Measurements from ENCODE around the gene FGF11.
A peak's percentile ranks its signal among the peaks of the same experiment; 100 is the strongest.

Gene FGF11

GRCh38 chr17:7439462-7440112 is at the start of gene FGF11:
TSS of gene FGF11 (plus strand) at chr17:7439512. CDS start at chr17:7439621, 109 bp downstream.
- Histone ChIP-seq H3K27me3 (ENCODE audit: low read depth, low read length) (peaks cover 43% of the 10 kb centered on the region), H3K4me3 (ENCODE audit: low read depth in 1 of 2, low read length in 2 of 2) (peak within 1 kb of the TSS; percentile 30 to 61), H3K36me3 (ENCODE audit: control insufficient read depth in 1 of 2, insufficient read depth in 2 of 2, low read length in 2 of 2) (no peaks in the 10 kb centered on the region), H3K4me1 (ENCODE audit: control insufficient read depth in 1 of 2, insufficient read depth in 2 of 2, low read length in 2 of 2) (peaks cover 8 to 51% of the 10 kb centered on the region in 2 donors), H3K9me3 (ENCODE audit: control insufficient read depth in 1 of 2, low read length in 2 of 2) (no peaks in the 10 kb centered on the region), H3K27ac (ENCODE audit: low read length) (no peak within 1 kb of the TSS)

DNA sequence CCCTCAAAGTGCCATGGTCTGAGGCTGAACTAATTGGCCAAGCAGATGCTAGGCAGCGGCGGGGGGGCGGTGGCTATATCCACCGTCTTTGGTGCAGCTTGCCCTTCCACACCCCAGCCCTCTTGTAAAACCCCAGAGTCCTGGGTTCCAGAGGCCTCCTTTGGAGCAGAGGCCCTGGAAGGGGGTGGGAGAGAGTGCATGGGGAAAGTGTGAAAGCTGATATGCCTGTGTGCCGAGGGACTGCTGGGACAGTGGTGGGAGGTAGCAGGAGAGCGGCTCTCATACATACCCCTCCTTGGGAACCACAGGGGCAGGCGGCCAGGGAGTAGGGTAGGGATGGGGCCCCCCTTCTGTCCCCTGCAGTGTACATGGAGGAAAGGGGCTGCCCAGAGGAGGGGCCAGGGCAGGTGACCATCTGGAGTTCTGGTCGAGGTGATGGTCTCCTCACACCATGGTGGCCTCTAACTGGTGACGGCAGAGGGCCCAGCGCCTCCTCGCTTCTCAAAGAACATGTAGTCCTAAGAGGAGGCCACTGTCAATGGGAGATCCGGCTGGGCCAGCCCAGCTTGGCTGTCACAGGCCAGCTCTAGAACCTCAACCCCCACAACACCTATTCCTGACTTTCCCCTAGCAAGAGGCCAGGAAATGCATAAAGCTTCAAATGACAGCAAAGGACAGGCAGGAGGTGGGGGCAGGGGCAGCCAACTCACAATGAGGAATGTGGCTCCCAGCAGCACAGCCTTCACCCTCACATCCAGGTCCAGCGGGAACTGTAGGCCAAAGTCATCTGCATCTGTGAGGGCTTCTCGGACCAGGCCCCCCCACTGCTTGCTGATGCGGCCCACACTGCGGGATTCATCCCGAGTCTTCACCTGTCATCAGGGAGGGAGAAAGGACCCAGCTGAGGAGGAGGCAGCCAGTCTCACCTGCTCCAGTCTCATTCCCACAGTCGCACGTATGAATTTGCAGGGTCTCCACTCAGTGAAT is 49.1 kb upstream of the FGF11 start:
- Histone ChIP-seq H3K27me3 (ENCODE audit: low read depth, low read length) (no peaks in the 10 kb centered on the region), H3K4me1 (ENCODE audit: control insufficient read depth in 1 of 2, insufficient read depth in 2 of 2, low read length in 2 of 2) (peaks cover 0 to 10% of the 10 kb centered on the region in 2 donors), H3K36me3 (ENCODE audit: control insufficient read depth in 1 of 2, insufficient read depth in 2 of 2, low read length in 2 of 2) (peaks cover 0 to 22% of the 10 kb centered on the region in 2 donors), H3K4me3 (ENCODE audit: low read depth in 1 of 2, low read length in 2 of 2) (no peak overlapping the region), H3K9me3 (ENCODE audit: control insufficient read depth in 1 of 2, low read length in 2 of 2) (no peaks in the 10 kb centered on the region), H3K27ac (ENCODE audit: low read length) (no peak overlapping the region)

GRCh38 chr17:7391307-7391706 is 48.0 kb upstream of the FGF11 start:
- Histone ChIP-seq H3K27ac (ENCODE audit: low read length) (no peak overlapping the region), H3K36me3 (ENCODE audit: control insufficient read depth in 1 of 2, insufficient read depth in 2 of 2, low read length in 2 of 2) (peaks cover 0 to 22% of the 10 kb centered on the region in 2 donors), H3K4me1 (ENCODE audit: control insufficient read depth in 1 of 2, insufficient read depth in 2 of 2, low read length in 2 of 2) (peaks cover 0 to 11% of the 10 kb centered on the region in 2 donors), H3K4me3 (ENCODE audit: low read depth in 1 of 2, low read length in 2 of 2) (no peak overlapping the region), H3K9me3 (ENCODE audit: control insufficient read depth in 1 of 2, low read length in 2 of 2) (no peaks in the 10 kb centered on the region), H3K27me3 (ENCODE audit: low read depth, low read length) (no peaks in the 10 kb centered on the region)

GRCh38 chr17:7392696-7393612 is 46.4 kb upstream of the FGF11 start:
- Histone ChIP-seq H3K9me3 (ENCODE audit: control insufficient read depth in 1 of 2, low read length in 2 of 2) (no peaks in the 10 kb centered on the region), H3K27ac (ENCODE audit: low read length) (no peak overlapping the region), H3K4me1 (ENCODE audit: control insufficient read depth in 1 of 2, insufficient read depth in 2 of 2, low read length in 2 of 2) (peaks cover 0 to 11% of the 10 kb centered on the region in 2 donors), H3K36me3 (ENCODE audit: control insufficient read depth in 1 of 2, insufficient read depth in 2 of 2, low read length in 2 of 2) (peaks cover 0 to 22% of the 10 kb centered on the region in 2 donors), H3K4me3 (ENCODE audit: low read depth in 1 of 2, low read length in 2 of 2) (peak overlapping the region; percentile 85 to 87), H3K27me3 (ENCODE audit: low read depth, low read length) (no peaks in the 10 kb centered on the region)

- Histone ChIP-seq H3K36me3 (ENCODE audit: control insufficient read depth in 1 of 2, insufficient read depth in 2 of 2, low read length in 2 of 2) (peaks cover 0 to 19% of the 10 kb centered on the region in 2 donors), H3K4me1 (ENCODE audit: control insufficient read depth in 1 of 2, insufficient read depth in 2 of 2, low read length in 2 of 2) (peaks cover 0 to 11% of the 10 kb centered on the region in 2 donors), H3K27me3 (ENCODE audit: low read depth, low read length) (no peaks in the 10 kb centered on the region), H3K27ac (ENCODE audit: low read length) (peak overlapping the region; percentile 56), H3K4me3 (ENCODE audit: low read depth in 1 of 2, low read length in 2 of 2) (peak overlapping the region; percentile 85 to 87), H3K9me3 (ENCODE audit: control insufficient read depth in 1 of 2, low read length in 2 of 2) (no peaks in the 10 kb centered on the region)
Observed at GRCh38 chr17:7393613-7394451, 45.5 kb upstream of the FGF11 start.

GRCh38 chr17:7394452-7395191 is 44.7 kb upstream of the FGF11 start, which contains the start of gene PLSCR3:
TSS of gene PLSCR3 (minus strand) at chr17:7394525. CDS start at chr17:7394110, 415 bp downstream.
- Histone ChIP-seq H3K9me3 (ENCODE audit: control insufficient read depth in 1 of 2, low read length in 2 of 2) (no peaks in the 10 kb centered on the region), H3K4me1 (ENCODE audit: control insufficient read depth in 1 of 2, insufficient read depth in 2 of 2, low read length in 2 of 2) (peaks cover 0 to 11% of the 10 kb centered on the region in 2 donors), H3K4me3 (ENCODE audit: low read depth in 1 of 2, low read length in 2 of 2) (peak within 1 kb of the TSS; percentile 85 to 87), H3K27ac (ENCODE audit: low read length) (peak within 1 kb of the TSS; percentile 83), H3K36me3 (ENCODE audit: control insufficient read depth in 1 of 2, insufficient read depth in 2 of 2, low read length in 2 of 2) (peaks cover 0 to 11% of the 10 kb centered on the region in 2 donors), H3K27me3 (ENCODE audit: low read depth, low read length) (no peaks in the 10 kb centered on the region)

DNA sequence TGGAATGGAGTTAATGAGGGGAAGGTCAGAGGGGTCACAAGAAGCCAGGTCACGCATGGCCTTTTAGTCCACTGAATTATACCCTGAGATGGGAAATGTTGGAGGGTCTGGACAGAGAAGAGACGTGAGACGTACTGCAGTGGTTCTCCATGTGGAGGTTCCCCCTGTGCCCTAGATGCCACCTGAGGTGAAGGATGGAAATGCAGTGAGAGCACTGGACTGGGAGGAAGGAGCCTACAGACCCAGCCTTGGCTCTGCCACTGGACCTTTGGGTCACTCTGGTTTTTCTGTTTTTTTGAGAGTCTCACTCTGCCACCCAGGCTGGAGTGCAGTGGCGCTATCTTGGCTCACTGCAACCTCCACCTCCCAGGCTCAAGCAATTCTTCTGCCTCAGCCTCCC is 43.2 kb upstream of the FGF11 start:
- no peaks in the 10 kb centered on the region for H3K36me3 ChIP-seq (ENCODE audit: control insufficient read depth in 1 of 2, insufficient read depth in 2 of 2, low read length in 2 of 2)
- no peaks in the 10 kb centered on the region for H3K27me3 ChIP-seq (ENCODE audit: low read depth, low read length)
- peaks cover 0 to 11% of the 10 kb centered on the region in 2 donors for H3K4me1 ChIP-seq (ENCODE audit: control insufficient read depth in 1 of 2, insufficient read depth in 2 of 2, low read length in 2 of 2)
- H3K9me3 ChIP-seq (ENCODE audit: control insufficient read depth in 1 of 2, low read length in 2 of 2): no peaks in the 10 kb centered on the region
- H3K4me3 ChIP-seq (ENCODE audit: low read depth in 1 of 2, low read length in 2 of 2): no peak overlapping the region
- no peak overlapping the region for H3K27ac ChIP-seq (ENCODE audit: low read length)

GRCh38 chr17:7398612-7399011 is 40.7 kb upstream of the FGF11 start:
- no peaks in the 10 kb centered on the region for H3K9me3 ChIP-seq (ENCODE audit: control insufficient read depth in 1 of 2, low read length in 2 of 2)
- no peaks in the 10 kb centered on the region for H3K27me3 ChIP-seq (ENCODE audit: low read depth, low read length)
- H3K27ac ChIP-seq (ENCODE audit: low read length): no peak overlapping the region
- H3K36me3 ChIP-seq (ENCODE audit: control insufficient read depth in 1 of 2, insufficient read depth in 2 of 2, low read length in 2 of 2): no peaks in the 10 kb centered on the region
- H3K4me3 ChIP-seq (ENCODE audit: low read depth in 1 of 2, low read length in 2 of 2): no peak overlapping the region
- H3K4me1 ChIP-seq (ENCODE audit: control insufficient read depth in 1 of 2, insufficient read depth in 2 of 2, low read length in 2 of 2): peaks cover 7 to 15% of the 10 kb centered on the region in 2 donors

DNA sequence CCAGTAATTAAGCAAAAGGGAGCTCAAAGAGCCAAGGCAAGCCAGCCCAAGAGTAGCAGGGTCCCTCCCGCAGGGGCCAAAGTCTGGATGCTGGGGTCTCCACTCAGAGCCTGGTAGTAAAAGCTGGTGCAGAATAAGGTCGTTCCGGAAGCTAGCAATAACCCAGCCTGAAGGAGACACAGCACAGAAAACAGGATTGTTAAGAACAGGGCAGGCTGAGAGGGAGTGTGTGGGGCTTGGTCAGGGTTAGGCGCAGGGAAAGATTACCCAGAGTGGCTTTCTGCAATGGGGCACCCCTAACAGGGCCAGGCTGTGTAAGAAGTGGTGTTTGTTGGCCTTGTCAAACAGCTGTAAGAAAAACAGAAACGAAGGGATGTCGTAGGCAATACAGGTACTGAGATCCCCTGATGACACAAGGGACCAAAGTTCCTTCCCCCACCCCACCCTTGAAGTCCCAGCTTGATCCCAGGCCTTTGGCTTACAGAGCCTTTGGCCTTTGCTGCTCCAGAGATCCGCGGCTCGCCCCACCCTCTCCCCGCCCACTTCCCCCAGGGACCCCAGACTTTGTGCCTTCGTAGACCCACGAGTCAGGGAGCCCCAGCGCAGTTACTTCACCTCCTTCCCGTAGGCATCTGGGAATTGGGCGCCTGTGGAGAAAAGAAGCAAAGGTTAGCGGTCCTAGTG is 36.1 kb upstream of the FGF11 start:
- peak overlapping the region; percentile 92 for H3K27ac ChIP-seq (ENCODE audit: low read length)
- no peaks in the 10 kb centered on the region for H3K36me3 ChIP-seq (ENCODE audit: control insufficient read depth in 1 of 2, insufficient read depth in 2 of 2, low read length in 2 of 2)
- peak overlapping the region; percentile 63 to 70 for H3K4me3 ChIP-seq (ENCODE audit: low read depth in 1 of 2, low read length in 2 of 2)
- no peaks in the 10 kb centered on the region for H3K9me3 ChIP-seq (ENCODE audit: control insufficient read depth in 1 of 2, low read length in 2 of 2)
- no peaks in the 10 kb centered on the region for H3K27me3 ChIP-seq (ENCODE audit: low read depth, low read length)
- peaks cover 7 to 16% of the 10 kb centered on the region in 2 donors for H3K4me1 ChIP-seq (ENCODE audit: control insufficient read depth in 1 of 2, insufficient read depth in 2 of 2, low read length in 2 of 2)
